Neural cell (in vitro differentiated cells): ENCODE results near the gene SLC41A2.

Source experiments
- CTCF ChIP-seq: fragments of 450-650 bp; IDR thresholded peaks from 2 replicates; pipeline ENCODE4 v1.5.1; 2014; ENCODE audit warnings: antibody characterized with exemption, mild to moderate bottlenecking, moderate library complexity; ENCODE audit not compliant: poor library complexity, severe bottlenecking
- EP300 ChIP-seq: fragments of 450-650 bp; conservative IDR thresholded peaks from 2 replicates; pipeline ENCODE4 v1.6.1; 2014; ENCODE audit warnings: antibody characterized with exemption, mild to moderate bottlenecking, moderate library complexity; ENCODE audit not compliant: poor library complexity, severe bottlenecking
- EZH2 ChIP-seq: fragments of 200-600, 300-800 bp; shearing (Covaris generic), sonication (generic); IDR thresholded peaks from 2 replicates; pipeline ENCODE4 v1.6.1; 2014; ENCODE audit warnings: antibody characterized with exemption, low read length, borderline replicate concordance, mild to moderate bottlenecking; ENCODE audit not compliant: insufficient read depth, poor library complexity, severe bottlenecking
- MXI1 ChIP-seq: fragments of 450-650 bp; conservative IDR thresholded peaks from 2 replicates; pipeline ENCODE4 v1.6.1; 2014; ENCODE audit warnings: antibody characterized with exemption, mild to moderate bottlenecking; ENCODE audit not compliant: poor library complexity, severe bottlenecking
- POLR2AphosphoS5 ChIP-seq: IDR thresholded peaks from 2 replicates; pipeline ENCODE4 v1.6.1; 2012
- RAD21 ChIP-seq: fragments of 450-650 bp; conservative IDR thresholded peaks from 2 replicates; pipeline ENCODE4 v1.6.1; 2014; ENCODE audit warnings: antibody characterized with exemption, mild to moderate bottlenecking, moderate library complexity
- REST ChIP-seq: IDR thresholded peaks from 2 replicates; pipeline ENCODE4 v1.6.1; 2012; ENCODE audit warnings: borderline replicate concordance
- SMC3 ChIP-seq: fragments of 450-650 bp; conservative IDR thresholded peaks from 2 replicates; pipeline ENCODE4 v1.6.1; 2014; ENCODE audit warnings: antibody characterized with exemption, mild to moderate bottlenecking, moderate library complexity; ENCODE audit not compliant: poor library complexity
- TAF1 ChIP-seq: IDR thresholded peaks from 2 replicates; pipeline ENCODE4 v1.6.1; 2012; ENCODE audit warnings: low read depth

GRCh38 chr12:104951759-104952509 is 6.2 kb downstream of the SLC41A2 start:
- TF ChIP-seq RAD21, result no peak
- TF ChIP-seq CTCF, result no peak
- no peak for TF ChIP-seq TAF1
- no peak for TF ChIP-seq EZH2
- TF ChIP-seq EP300, result no peak
- no peak for TF ChIP-seq POLR2AphosphoS5
- TF ChIP-seq SMC3, result no peak
- TF ChIP-seq MXI1, result no peak
- TF ChIP-seq REST, result no peak
